GM08714 (cell line): Measurements from ENCODE around the gene PTPRN2.

Experiments
- H3K4me3 ChIP-seq: fragments of 200-500 bp; sonication (Bioruptor generic); 2 replicates; pipeline ENCODE4 v1.5.1; 2014; ENCODE audit warnings: mild to moderate bottlenecking, low read length, inconsistent platforms
- ZNF274 ChIP-seq: IDR thresholded peaks from 2 replicates; pipeline ENCODE4 v1.6.1; 2012; ENCODE audit warnings: mild to moderate bottlenecking, low read depth, low read length

The PTPRN2 gene

GRCh38 chr7:157623556-157623955, 964.1 kb downstream of the PTPRN2 start:
- no peak for TF ChIP-seq ZNF274
- H3K4me3 ChIP-seq, result no peak overlapping the region

- H3K4me3 ChIP-seq, result no peak overlapping the region
- TF ChIP-seq ZNF274, result no peak
Observed at GRCh38 chr7:157622408-157623205, 965.0 kb downstream of the PTPRN2 start.

GRCh38 chr7:157622000-157622399, 965.6 kb downstream of the PTPRN2 start:
- H3K4me3 ChIP-seq, result no peak overlapping the region
- no peak for TF ChIP-seq ZNF274

GRCh38 chr7:157621131-157621681, 966.4 kb downstream of the PTPRN2 start:
- no peak overlapping the region for H3K4me3 ChIP-seq
- TF ChIP-seq ZNF274, result no peak

- TF ChIP-seq ZNF274, result no peak
- no peak overlapping the region for H3K4me3 ChIP-seq
Observed at GRCh38 chr7:157620616-157621015, 967.0 kb downstream of the PTPRN2 start.

GRCh38 chr7:157619753-157620525, 967.7 kb downstream of the PTPRN2 start:
- TF ChIP-seq ZNF274, result no peak
- H3K4me3 ChIP-seq, result no peak overlapping the region

GRCh38 chr7:157618823-157619606, 968.6 kb downstream of the PTPRN2 start:
- H3K4me3 ChIP-seq, result no peak overlapping the region
- no peak for TF ChIP-seq ZNF274

GRCh38 chr7:157618091-157618726, 969.4 kb downstream of the PTPRN2 start:
- no peak for TF ChIP-seq ZNF274
- H3K4me3 ChIP-seq, result no peak overlapping the region

GRCh38 chr7:157617401-157617800, 970.2 kb downstream of the PTPRN2 start:
- H3K4me3 ChIP-seq, result no peak overlapping the region
- TF ChIP-seq ZNF274, result no peak

GRCh38 chr7:157616931-157617330, 970.7 kb downstream of the PTPRN2 start:
- no peak overlapping the region for H3K4me3 ChIP-seq
- no peak for TF ChIP-seq ZNF274

- no peak for TF ChIP-seq ZNF274
- no peak overlapping the region for H3K4me3 ChIP-seq
Observed at GRCh38 chr7:157616426-157616825, 971.2 kb downstream of the PTPRN2 start.

GRCh38 chr7:157615852-157616251, 971.8 kb downstream of the PTPRN2 start:
- TF ChIP-seq ZNF274, result no peak
- H3K4me3 ChIP-seq, result no peak overlapping the region

- no peak for TF ChIP-seq ZNF274
- H3K4me3 ChIP-seq, result no peak overlapping the region
Observed at GRCh38 chr7:157615101-157615817, 972.4 kb downstream of the PTPRN2 start.
